CD4-positive, alpha-beta T cell treated with Interleukin-6 at 100 ng/mL for 8 hours (primary cell): ENCODE measurements around the gene IL6ST.
"Not testable (repeated sequence)": the region's sequence is repeated elsewhere in the genome, so short reads cannot be mapped to it uniquely, and the experiment has no call there.

Experiments
- DNase-seq: peaks from one replicate; pipeline ENCODE4 v3.0.0-alpha.2; 2020; ENCODE audit warnings: mixed read lengths, low spot score

Gene IL6ST

GRCh38 chr5:55965525-55965924 is 29.2 kb downstream of the IL6ST start:
- DNase-seq: no peak

- no peak for DNase-seq
These were observed 34.0 kb downstream of the IL6ST start for GRCh38 chr5:55960779-55961178.

GRCh38 chr5:55959208-55959607 is 35.6 kb downstream of the IL6ST start:
- no peak for DNase-seq

GRCh38 chr5:55941154-55941553 is 53.6 kb downstream of the IL6ST start:
- DNase-seq: not testable (repeated sequence)

- DNase-seq: not testable (repeated sequence)
These were observed 57.2 kb downstream of the IL6ST start for GRCh38 chr5:55937598-55937997.

GRCh38 chr5:55936100-55936693 is 58.6 kb downstream of the IL6ST start:
- peak; percentile 76 for DNase-seq

- no peak for DNase-seq
These were observed 59.4 kb downstream of the IL6ST start for GRCh38 chr5:55935371-55935770.

- no peak for DNase-seq
These were observed 60.0 kb downstream of the IL6ST start for GRCh38 chr5:55934720-55935119.

- no peak for DNase-seq
These were observed 60.6 kb downstream of the IL6ST start for GRCh38 chr5:55934115-55934613.

- DNase-seq: no peak
These were observed 61.2 kb downstream of the IL6ST start for GRCh38 chr5:55933377-55934114.

- DNase-seq: no peak
These were observed 62.1 kb downstream of the IL6ST start for GRCh38 chr5:55932700-55933099.

- DNase-seq: no peak
These were observed 65.6 kb downstream of the IL6ST start for GRCh38 chr5:55929020-55929799.

GRCh38 chr5:55927861-55928655 is 66.7 kb downstream of the IL6ST start:
- no peak for DNase-seq

- DNase-seq: no peak
These were observed 68.3 kb downstream of the IL6ST start for GRCh38 chr5:55926476-55926875.

GRCh38 chr5:55925712-55926111 is 69.1 kb downstream of the IL6ST start:
- DNase-seq: no peak

GRCh38 chr5:55925181-55925580 is 69.6 kb downstream of the IL6ST start:
- DNase-seq: no peak

GRCh38 chr5:55924744-55925143 is 70.0 kb downstream of the IL6ST start:
- DNase-seq: no peak

GRCh38 chr5:55923865-55924500 is 70.8 kb downstream of the IL6ST start:
- DNase-seq: no peak

- peak; percentile 21 for DNase-seq
These were observed 71.5 kb downstream of the IL6ST start for GRCh38 chr5:55923177-55923771.

GRCh38 chr5:55921617-55922016 is 73.1 kb downstream of the IL6ST start:
- DNase-seq: no peak

GRCh38 chr5:55920784-55921183 is 74.0 kb downstream of the IL6ST start:
- no peak for DNase-seq
